ENCODE data around the gene OR11A1. TPM values are rescaled to one million over a fixed set of nuclear protein-coding genes. Genes with fewer than 3 reads are reported as not detected.

Gene OR11A1
- total RNA-seq, 1 donor from 2014 or later, result not detected

DNA sequence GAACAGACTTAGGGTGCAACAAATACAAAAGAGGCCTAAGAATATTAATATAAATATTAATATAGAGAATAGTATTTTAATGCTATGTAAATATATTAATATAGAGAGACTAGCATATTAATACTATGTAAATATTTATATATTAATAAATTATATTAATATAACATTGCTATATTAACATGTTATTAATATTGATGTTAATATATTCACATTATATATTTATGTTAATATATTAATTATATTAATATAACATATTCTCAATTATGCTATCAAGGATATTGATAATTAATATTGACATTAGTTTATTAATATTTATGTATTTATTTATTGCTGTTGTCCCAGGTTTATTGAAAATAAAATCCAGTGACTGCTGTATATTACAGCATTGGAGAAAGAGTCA is 32.0 kb upstream of the OR11A1 start:
- Histone ChIP-seq H3K4me3 (ENCODE audit: low read depth, low read length) (no peak overlapping the region), H3K27me3 (ENCODE audit: control insufficient read depth, insufficient read depth, low read length) (no peaks in the 10 kb centered on the region), H3K36me3 (ENCODE audit: control insufficient read depth, insufficient read depth, low read length) (no peaks in the 10 kb centered on the region)
- DNase-seq (ENCODE audit: low read depth), result no peak
- TF ChIP-seq, protein P1, sequence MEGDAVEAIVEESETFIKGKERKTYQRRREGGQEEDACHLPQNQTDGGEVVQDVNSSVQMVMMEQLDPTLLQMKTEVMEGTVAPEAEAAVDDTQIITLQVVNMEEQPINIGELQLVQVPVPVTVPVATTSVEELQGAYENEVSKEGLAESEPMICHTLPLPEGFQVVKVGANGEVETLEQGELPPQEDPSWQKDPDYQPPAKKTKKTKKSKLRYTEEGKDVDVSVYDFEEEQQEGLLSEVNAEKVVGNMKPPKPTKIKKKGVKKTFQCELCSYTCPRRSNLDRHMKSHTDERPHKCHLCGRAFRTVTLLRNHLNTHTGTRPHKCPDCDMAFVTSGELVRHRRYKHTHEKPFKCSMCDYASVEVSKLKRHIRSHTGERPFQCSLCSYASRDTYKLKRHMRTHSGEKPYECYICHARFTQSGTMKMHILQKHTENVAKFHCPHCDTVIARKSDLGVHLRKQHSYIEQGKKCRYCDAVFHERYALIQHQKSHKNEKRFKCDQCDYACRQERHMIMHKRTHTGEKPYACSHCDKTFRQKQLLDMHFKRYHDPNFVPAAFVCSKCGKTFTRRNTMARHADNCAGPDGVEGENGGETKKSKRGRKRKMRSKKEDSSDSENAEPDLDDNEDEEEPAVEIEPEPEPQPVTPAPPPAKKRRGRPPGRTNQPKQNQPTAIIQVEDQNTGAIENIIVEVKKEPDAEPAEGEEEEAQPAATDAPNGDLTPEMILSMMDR (IDR thresholded peaks at IDR 0.05; ENCODE audit: insufficient read depth, low read length, poor library complexity, severe bottlenecking), result no peak

DNA sequence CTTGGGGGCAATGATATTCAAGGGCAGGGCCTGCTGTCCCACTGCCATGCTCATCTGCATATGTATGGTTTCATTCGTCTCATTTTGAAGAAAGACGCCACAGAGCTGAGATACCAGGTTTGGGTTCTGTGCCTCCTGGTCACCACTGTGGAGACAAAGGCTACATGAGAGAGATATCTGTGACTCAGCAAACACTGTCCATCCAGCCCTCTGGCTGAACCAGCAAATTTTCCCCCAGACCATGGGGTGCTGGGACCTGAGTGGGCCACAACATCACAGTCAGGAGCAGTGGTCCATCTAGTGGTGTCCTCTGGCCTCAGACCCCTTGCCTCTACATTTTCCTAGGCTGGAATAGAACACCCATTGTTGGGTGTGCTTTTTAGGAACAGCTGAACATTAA is 30.8 kb upstream of the OR11A1 start, which contains the start of gene MAS1L:
Gene MAS1L (minus strand): TSS at position 297 of the 400 bp plus-strand sequence. CDS start 54 bp downstream, at position 243.
- no peaks in the 10 kb centered on the region for H3K36me3 ChIP-seq (ENCODE audit: control insufficient read depth, insufficient read depth, low read length)
- DNase-seq (ENCODE audit: low read depth), result no peak
- no peak within 1 kb of the TSS for H3K4me3 ChIP-seq (ENCODE audit: low read depth, low read length)
- H3K27me3 ChIP-seq (ENCODE audit: control insufficient read depth, insufficient read depth, low read length), result no peaks in the 10 kb centered on the region
- TF ChIP-seq, protein P1 (IDR thresholded peaks at IDR 0.05; ENCODE audit: insufficient read depth, low read length, poor library complexity, severe bottlenecking), result no peak

DNA sequence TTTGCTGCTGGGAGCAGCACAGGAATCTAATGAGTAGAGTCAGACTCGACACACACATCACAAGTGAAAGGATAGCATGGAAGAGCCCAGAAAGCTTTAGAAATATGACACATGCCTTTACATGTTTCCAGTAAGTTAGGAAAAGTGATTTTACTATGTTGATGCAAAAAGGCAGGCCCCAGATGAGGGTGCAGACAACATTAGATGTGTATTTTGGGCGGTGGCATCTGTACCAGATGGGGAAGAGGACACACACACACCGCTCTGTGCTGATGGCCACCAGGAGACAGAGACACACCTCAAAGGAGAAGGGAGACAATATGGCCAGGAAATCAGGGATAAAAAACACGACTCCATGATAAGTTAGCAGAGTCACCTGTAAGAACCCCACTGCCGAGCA is 30.3 kb upstream of the OR11A1 start:
- Histone ChIP-seq H3K36me3 (ENCODE audit: control insufficient read depth, insufficient read depth, low read length) (no peaks in the 10 kb centered on the region), H3K4me3 (ENCODE audit: low read depth, low read length) (no peak overlapping the region), H3K27me3 (ENCODE audit: control insufficient read depth, insufficient read depth, low read length) (no peaks in the 10 kb centered on the region)
- no peak for DNase-seq (ENCODE audit: low read depth)
- TF ChIP-seq, protein P1 (IDR thresholded peaks at IDR 0.05; ENCODE audit: insufficient read depth, low read length, poor library complexity, severe bottlenecking), result no peak

DNA sequence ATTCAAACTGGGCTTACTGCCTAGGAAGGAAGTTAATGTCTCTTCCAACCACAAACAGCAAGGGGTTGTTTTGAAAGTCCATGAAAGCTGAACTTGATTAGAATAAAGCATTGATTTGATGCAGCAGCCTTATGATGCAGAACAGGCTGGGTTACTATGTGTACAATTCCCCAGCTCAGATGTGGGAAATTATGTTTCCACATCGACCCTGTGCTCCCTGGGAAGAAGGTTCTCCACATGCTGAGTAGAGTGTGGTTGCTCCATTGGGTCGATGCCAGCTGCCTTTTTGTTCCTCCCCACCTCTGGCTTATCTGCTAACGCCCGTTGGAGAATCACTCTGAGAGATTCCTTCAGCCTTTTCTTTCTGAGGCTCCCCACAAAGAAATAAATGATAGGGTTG is 29.7 kb upstream of the OR11A1 start:
- no peak for DNase-seq (ENCODE audit: low read depth)
- TF ChIP-seq, protein P1 (IDR thresholded peaks at IDR 0.05; ENCODE audit: insufficient read depth, low read length, poor library complexity, severe bottlenecking), result no peak
- Histone ChIP-seq H3K36me3 (ENCODE audit: control insufficient read depth, insufficient read depth, low read length) (no peaks in the 10 kb centered on the region), H3K27me3 (ENCODE audit: control insufficient read depth, insufficient read depth, low read length) (no peaks in the 10 kb centered on the region), H3K4me3 (ENCODE audit: low read depth, low read length) (no peak overlapping the region)

DNA sequence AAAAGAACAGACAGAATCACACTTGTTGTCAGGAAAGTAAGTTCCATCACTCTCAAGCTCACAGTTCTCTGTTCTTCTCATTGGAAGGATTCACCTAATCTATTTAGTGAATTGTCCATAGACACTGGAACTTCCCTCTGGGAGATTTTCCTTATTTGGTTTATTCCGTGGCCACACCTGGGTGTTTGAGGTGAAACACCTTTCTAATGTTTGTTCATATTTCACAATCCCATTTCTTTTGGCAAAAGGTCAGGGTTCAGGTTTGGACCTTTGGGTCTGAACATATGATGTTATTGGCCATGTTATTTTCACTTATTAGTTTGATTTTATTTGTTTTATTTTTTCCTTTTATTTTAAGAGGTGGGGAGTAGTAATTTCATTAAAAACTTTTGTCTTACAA is 26.9 kb upstream of the OR11A1 start:
- DNase-seq (ENCODE audit: low read depth), result no peak
- TF ChIP-seq, protein P1 (IDR thresholded peaks at IDR 0.05; ENCODE audit: insufficient read depth, low read length, poor library complexity, severe bottlenecking), result no peak
- Histone ChIP-seq H3K27me3 (ENCODE audit: control insufficient read depth, insufficient read depth, low read length) (no peaks in the 10 kb centered on the region), H3K4me3 (ENCODE audit: low read depth, low read length) (no peak overlapping the region), H3K36me3 (ENCODE audit: control insufficient read depth, insufficient read depth, low read length) (no peaks in the 10 kb centered on the region)

DNA sequence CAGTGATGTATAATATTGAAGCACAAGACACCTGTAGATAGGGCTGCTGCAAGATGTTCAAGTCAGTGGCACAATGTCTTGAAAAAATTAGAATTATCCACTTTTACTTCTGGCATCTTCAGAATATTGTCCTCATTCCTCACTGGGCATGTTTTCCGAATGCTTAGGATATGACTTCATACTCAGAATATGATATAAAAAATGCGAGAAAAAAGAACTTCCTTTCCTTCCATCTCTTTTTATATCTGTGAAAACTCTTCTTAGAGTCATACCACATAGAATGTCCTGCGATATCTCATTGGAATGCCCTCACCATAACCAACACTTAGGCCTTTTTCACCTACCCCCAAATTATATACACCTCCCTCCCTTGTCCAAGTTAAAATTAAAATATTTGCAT is 26.3 kb upstream of the OR11A1 start:
- H3K27me3 ChIP-seq (ENCODE audit: control insufficient read depth, insufficient read depth, low read length), result no peaks in the 10 kb centered on the region
- no peak overlapping the region for H3K4me3 ChIP-seq (ENCODE audit: low read depth, low read length)
- H3K36me3 ChIP-seq (ENCODE audit: control insufficient read depth, insufficient read depth, low read length), result no peaks in the 10 kb centered on the region
- TF ChIP-seq, protein P1 (IDR thresholded peaks at IDR 0.05; ENCODE audit: insufficient read depth, low read length, poor library complexity, severe bottlenecking), result no peak
- DNase-seq (ENCODE audit: low read depth), result no peak
